VCaP (cell line): ENCODE measurements around the gene BATF3.
A peak's percentile ranks its signal among the peaks of the same experiment; 100 is the strongest.
"Not testable (repeated sequence)": the region's sequence is repeated elsewhere in the genome, so short reads cannot be mapped to it uniquely, and the experiment has no call there.

ENCODE experiments used
- H3K27ac ChIP-seq: fragments of 450-650 bp; 2 replicates; pipeline ENCODE4 v1.5.1; 2017
- TF ChIP-seq, protein P1 (sequence below): fragments of 450-650 bp; conservative IDR thresholded peaks from 2 replicates; pipeline ENCODE4 v1.5.1; 2017; ENCODE audit warnings: mild to moderate bottlenecking, moderate library complexity

The BATF3 gene

DNA sequence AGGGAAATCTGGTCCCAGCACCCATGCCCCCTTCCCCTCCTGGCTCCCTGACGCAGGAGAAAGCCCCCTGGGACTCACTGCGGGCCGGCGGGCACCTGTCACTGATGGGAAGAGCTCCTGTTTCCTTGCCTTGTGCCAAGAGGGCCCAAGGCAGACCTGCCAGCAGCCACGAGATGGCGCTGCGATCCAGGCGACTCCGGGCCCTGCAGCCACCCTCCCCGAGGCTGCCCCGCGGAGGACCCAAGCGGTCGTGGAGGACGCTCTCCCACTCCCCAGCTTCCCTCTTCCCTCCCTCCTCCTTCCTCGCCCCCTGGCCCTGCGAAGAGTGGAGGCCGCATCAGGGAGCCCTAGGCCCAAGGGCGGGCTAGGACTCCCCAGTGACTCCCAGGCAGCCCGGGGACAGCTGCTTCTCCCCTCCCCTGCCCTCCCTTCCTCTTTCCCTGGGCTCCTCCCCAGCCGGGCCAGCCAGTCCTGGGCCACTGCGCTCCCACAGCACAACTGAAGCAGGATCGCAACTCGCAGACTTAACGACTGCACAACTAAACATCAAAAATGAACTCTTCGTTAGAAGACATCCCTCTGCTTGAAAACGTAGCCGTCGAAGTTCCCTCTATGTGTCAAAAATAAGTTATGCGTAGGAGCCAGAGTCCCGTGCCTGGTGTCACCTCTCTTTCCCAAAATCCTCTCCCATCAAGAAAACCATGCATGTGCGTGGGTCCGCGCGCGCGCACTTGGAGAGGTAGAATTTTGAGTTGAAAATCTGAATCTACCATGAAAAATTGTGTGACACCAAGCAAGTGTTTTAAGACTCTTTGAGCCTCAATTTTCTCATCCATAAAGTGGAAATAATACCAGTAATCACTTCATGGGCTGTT is 34.2 kb downstream of the BATF3 start:
- H3K27ac ChIP-seq, result peak overlapping the region; percentile 20; the same call in 1 of the 2 replicates

DNA sequence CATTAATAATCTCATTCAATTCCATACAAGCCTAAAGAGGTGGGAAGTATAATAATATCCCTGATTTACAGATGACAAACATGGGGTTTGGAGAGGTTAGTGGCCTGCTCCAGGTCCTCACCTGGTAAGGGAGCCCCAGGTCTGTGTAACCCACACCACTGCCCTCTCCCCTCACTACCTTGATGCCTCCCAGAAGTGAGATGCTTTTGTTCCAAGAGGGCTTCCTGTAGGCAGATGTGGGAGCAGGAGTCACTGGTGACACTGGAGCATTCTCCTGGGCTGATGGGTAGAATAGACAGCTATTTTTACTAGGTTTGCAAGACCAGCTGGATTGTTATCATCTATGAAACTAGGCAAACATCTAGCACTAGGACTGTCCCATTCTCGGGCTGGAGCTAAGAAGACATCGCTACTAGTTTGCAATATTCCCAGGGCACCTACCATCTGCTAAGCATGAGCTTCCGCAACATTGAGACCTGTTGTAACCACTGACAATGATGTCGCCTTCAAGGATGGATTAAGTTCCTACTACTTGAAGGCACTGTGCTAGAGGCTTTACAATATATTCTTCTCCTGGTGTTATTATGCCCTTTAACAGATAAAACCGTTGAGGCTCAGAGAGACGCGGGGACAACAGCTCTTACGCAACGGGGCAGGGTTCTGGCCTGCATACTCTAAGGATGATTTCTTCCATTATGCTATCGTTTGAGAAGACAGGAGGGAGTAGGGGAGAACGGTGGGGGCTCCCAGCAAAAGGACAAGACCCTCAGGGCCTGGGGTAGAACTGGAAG is 35.0 kb downstream of the BATF3 start:
- no peak overlapping the region for H3K27ac ChIP-seq

More for the DNA sequence above, 34.2 kb downstream of the BATF3 start:
- TF ChIP-seq, protein P1, sequence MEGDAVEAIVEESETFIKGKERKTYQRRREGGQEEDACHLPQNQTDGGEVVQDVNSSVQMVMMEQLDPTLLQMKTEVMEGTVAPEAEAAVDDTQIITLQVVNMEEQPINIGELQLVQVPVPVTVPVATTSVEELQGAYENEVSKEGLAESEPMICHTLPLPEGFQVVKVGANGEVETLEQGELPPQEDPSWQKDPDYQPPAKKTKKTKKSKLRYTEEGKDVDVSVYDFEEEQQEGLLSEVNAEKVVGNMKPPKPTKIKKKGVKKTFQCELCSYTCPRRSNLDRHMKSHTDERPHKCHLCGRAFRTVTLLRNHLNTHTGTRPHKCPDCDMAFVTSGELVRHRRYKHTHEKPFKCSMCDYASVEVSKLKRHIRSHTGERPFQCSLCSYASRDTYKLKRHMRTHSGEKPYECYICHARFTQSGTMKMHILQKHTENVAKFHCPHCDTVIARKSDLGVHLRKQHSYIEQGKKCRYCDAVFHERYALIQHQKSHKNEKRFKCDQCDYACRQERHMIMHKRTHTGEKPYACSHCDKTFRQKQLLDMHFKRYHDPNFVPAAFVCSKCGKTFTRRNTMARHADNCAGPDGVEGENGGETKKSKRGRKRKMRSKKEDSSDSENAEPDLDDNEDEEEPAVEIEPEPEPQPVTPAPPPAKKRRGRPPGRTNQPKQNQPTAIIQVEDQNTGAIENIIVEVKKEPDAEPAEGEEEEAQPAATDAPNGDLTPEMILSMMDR, result peak; percentile 89

DNA sequence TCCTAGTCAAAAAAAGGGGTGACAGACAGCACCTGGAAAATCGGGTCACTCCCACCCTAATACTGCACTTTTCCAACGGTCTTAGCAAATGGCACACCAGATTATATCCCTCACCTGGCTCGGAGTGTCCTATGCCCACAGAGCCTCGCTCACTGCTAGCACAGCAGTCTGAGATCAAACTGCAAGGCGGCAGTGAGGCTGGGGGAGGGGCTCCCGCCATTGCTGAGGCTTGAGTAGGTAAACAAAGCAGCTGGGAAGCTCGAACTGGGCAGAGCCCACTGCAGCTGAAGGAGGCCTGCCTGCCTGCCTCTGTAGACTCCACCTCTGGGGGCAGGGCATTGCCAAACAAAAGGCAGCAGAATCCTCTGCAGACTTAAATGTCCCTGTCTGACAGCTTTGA is 41.4 kb downstream of the BATF3 start:
- not testable (repeated sequence) for H3K27ac ChIP-seq

More for the DNA sequence above, 35.0 kb downstream of the BATF3 start:
- TF ChIP-seq, protein P1, result no peak

DNA sequence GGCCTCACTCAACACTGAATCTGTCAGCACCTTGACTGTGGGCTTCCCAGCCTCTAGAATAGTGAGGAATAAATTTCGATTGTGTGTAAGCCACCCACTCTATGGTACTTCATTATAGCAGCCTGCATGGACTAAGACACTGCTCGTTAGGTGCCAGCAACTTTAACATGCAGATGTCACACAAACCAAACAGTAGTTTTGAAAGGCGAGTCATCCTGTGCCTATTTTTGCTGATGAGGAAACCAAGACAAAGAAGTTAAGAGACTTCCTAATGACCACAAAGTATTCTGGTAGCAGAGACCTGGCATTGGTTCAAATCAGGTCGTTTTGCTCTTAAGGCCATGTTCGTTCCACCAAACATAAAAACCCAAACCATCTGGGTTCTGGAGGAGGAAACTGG is 42.9 kb downstream of the BATF3 start:
- TF ChIP-seq, protein P1, result no peak
- H3K27ac ChIP-seq, result no peak overlapping the region

DNA sequence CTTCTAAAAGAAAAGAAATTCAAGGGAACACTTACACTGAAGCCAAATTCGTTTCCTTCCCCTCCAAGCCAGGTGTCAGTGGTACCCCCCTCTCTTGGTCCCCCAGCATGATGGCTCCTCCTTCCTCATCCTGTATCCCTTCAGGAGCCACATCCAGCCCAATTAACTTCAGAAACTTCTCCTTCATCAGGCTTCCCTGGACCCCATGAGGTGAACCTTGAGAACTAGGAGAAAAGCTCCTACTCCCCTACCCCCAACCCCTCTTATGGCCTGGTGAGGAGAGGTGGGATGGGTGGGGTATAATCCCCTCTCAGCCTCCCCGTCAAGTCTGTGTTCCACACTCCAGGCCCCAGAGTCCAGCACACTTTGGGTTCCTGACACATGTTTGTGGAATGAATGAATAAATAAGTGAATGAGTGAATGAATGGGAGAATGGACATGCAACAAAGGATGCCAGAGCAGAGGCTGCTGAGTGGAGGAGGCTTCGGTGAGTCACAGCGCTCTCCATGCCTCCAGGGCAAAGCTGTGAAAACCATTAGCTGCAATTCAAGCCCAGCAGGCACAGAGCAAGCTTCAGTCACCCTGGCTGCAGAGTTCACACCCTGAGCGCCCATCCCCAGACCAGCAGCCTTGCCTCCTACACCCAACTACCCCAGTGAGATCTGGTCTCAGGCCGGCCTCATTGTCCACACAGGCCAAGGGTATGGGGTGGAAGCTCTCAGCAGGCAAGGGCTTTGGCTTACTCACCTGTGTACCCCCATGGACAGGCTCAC is 43.8 kb downstream of the BATF3 start:
- TF ChIP-seq, protein P1, result no peak
- H3K27ac ChIP-seq, result no peak overlapping the region

DNA sequence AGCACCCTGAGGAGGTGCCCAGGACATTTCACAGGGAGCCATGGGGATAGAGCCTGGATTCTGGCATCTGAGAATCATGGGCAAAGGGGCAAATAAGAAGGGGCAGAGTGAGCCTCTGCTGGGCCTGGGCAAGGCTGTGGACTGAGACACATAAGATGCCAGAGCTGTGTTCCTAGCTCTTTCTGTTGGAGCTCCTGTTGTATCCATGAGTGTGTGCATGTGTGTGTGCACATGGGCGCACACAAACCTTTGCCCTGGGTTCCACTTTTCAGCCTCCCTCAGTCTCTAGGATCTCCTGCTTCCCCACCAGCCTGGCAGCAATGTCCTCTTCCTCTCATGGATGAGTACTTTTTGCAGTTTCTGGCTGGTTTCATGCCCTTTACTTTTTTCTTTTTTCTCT is 47.0 kb downstream of the BATF3 start:
- peak overlapping the region; percentile 75 for H3K27ac ChIP-seq
- TF ChIP-seq, protein P1, result no peak

DNA sequence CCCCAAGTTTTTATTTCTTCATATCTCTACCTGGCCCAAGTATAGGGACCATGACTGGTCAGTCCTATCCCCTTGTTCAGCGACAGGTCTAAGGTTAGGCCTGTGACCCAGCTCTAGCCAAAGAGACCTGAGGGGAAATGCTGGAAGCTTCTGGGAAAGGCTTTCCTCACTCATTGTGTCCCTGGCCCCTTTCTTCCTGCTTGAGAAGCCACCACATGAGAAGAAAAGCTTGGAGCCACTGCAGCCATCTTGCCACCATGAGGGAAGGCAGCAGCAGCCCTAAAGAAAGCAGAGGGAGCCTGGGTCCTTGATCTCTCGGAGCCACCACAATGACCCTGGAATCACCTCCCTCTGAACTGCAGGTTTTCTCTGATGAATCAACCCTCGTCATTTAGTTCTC is 47.7 kb downstream of the BATF3 start:
- peak overlapping the region; percentile 75 for H3K27ac ChIP-seq
- TF ChIP-seq, protein P1, result no peak
